Activated CD4-positive, alpha-beta T cell treated with anti-CD3 and anti-CD28 coated beads, Interleukin-2, amount 10 ng/mL, durations not matched to agents 24 days and 14 days (primary cell): ENCODE measurements around the gene ACTN1. TPM values are rescaled to one million over a fixed set of nuclear protein-coding genes. Genes with fewer than 3 reads are reported as not detected.

Experiments
- DNase-seq: peaks from one replicate; pipeline ENCODE4 v3.0.0; 2022
- H3K27ac Mint-ChIP-seq: one replicate; pipeline ENCODE4 v1.8.0; 2022; ENCODE audit warnings: mild to moderate bottlenecking, mixed read lengths
- H3K27me3 Mint-ChIP-seq: one replicate; pipeline ENCODE4 v1.8.0; 2022; ENCODE audit warnings: mixed read lengths
- H3K36me3 Mint-ChIP-seq: one replicate; pipeline ENCODE4 v1.8.0; 2022; ENCODE audit warnings: low read depth, mild to moderate bottlenecking, mixed read lengths
- H3K4me1 Mint-ChIP-seq: one replicate; pipeline ENCODE4 v1.8.0; 2021; ENCODE audit warnings: mixed read lengths
- H3K4me3 Mint-ChIP-seq: one replicate; pipeline ENCODE4 v1.8.0; 2022; ENCODE audit warnings: mild to moderate bottlenecking, moderate library complexity, mixed read lengths
- H3K9me3 Mint-ChIP-seq: one replicate; pipeline ENCODE4 v1.8.0; 2021; ENCODE audit warnings: mixed read lengths
- intact Hi-C: fragments of 100-400 bp; cut with micrococcal nuclease; formaldehyde crosslinking; loops from one replicate; pipeline ENCODE4 v1.15.1; 2023
- total RNA-seq: library from RNA; stranded (reverse); gene quantifications from 2 replicates; pipeline ENCODE4 v1.2.3, GENCODE V29; 2022

The ACTN1 gene
- total RNA-seq, 1 donor from 2014 or later: 52.6 TPM

- H3K9me3 Mint-ChIP-seq: peaks cover 27% of the 10 kb centered on the region
- H3K4me3 Mint-ChIP-seq: no peak overlapping the region
- H3K27me3 Mint-ChIP-seq: peaks cover 10% of the 10 kb centered on the region
- H3K36me3 Mint-ChIP-seq: peaks cover 8% of the 10 kb centered on the region
- H3K27ac Mint-ChIP-seq: no peak overlapping the region
- no peak for DNase-seq
- peaks cover 11% of the 10 kb centered on the region for H3K4me1 Mint-ChIP-seq
- intact Hi-C loops: no loop called here
These were observed 143.0 kb downstream of the ACTN1 start for GRCh38 chr14:68836082-68836481.

GRCh38 chr14:68834816-68835215 is 144.3 kb downstream of the ACTN1 start:
- Mint-ChIP-seq H3K9me3 (peaks cover 27% of the 10 kb centered on the region), H3K4me3 (no peak overlapping the region), H3K4me1 (peaks cover 4% of the 10 kb centered on the region), H3K27me3 (peaks cover 10% of the 10 kb centered on the region), H3K36me3 (peaks cover 8% of the 10 kb centered on the region), H3K27ac (no peak overlapping the region)
- intact Hi-C loops: no loop called here
- no peak for DNase-seq

GRCh38 chr14:68828698-68829097 is 150.4 kb downstream of the ACTN1 start:
- DNase-seq: no peak
- peaks cover 4% of the 10 kb centered on the region for H3K4me1 Mint-ChIP-seq
- H3K27me3 Mint-ChIP-seq: peaks cover 16% of the 10 kb centered on the region
- H3K9me3 Mint-ChIP-seq: peaks cover 3% of the 10 kb centered on the region
- intact Hi-C loops: no loop called here
- H3K27ac Mint-ChIP-seq: no peak overlapping the region
- H3K36me3 Mint-ChIP-seq: no peaks in the 10 kb centered on the region
- no peak overlapping the region for H3K4me3 Mint-ChIP-seq

- Mint-ChIP-seq H3K4me1 (peaks cover 19% of the 10 kb centered on the region), H3K9me3 (no peaks in the 10 kb centered on the region), H3K4me3 (no peak overlapping the region), H3K27me3 (peaks cover 10% of the 10 kb centered on the region), H3K27ac (no peak overlapping the region), H3K36me3 (no peaks in the 10 kb centered on the region)
- no peak for DNase-seq
- intact Hi-C loops: no loop called here
These were observed 153.4 kb downstream of the ACTN1 start for GRCh38 chr14:68825729-68826128.

DNA sequence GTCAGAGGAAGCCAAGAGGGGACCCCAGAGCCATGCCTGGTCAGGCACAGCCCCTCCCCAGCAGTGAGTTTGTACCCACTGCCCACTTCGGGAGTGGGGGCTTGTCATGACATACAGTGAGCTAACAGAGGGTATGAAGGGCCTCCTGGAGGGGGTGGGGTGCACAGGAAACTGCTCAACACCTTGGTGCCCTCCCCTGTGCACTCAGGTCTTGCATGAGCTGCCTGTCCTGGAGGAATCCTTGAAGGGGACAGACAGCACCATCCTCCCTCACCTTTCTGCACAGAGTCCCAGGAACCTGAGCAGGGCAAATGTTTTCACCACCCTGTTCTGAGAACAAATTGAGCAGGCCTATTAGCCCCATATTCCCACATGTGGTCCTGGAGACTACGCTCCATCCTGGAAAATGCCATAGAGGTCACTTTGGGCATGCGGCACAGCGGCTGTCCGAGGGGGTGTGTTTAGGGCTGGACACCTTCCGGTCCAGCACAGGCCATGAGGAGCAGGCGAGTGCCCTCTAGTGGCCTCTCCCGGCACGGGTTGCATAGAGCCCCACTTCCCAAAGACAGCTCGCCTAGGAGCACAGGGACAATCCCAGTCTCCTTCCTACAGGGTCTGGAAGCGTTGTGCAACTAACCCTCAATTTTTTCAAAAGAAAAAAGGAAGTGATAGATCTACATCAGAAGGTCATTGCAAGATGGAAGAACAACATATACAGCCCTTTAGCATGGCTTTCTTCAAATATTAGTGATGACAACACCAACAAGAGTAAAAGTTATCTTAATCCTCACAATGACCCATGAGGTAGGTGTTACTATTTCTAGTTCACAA is 154.4 kb downstream of the ACTN1 start:
- Mint-ChIP-seq H3K27ac (no peak overlapping the region), H3K4me3 (no peak overlapping the region), H3K4me1 (peaks cover 28% of the 10 kb centered on the region), H3K9me3 (no peaks in the 10 kb centered on the region), H3K36me3 (no peaks in the 10 kb centered on the region), H3K27me3 (peaks cover 10% of the 10 kb centered on the region)
- peak; percentile 83 for DNase-seq
- intact Hi-C loops: no loop called here

DNA sequence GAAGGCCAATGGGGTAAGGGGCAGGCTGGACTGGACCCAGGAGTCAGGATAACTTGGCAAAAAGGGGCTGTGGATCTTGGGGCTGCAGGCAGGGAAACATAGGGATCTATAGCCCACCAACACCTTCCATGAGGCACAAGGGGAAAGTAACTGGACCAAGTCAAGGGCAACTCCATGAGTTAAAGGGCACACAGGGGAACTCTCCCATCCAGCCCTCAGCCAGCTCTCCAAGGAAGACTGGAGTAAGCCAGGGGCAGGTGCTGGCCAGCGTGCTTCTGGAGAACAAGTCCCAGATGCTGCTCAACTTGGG is 154.9 kb downstream of the ACTN1 start:
- intact Hi-C loops: no loop called here
- Mint-ChIP-seq H3K27me3 (peaks cover 10% of the 10 kb centered on the region), H3K4me1 (peaks cover 33% of the 10 kb centered on the region), H3K9me3 (no peaks in the 10 kb centered on the region), H3K27ac (no peak overlapping the region), H3K36me3 (no peaks in the 10 kb centered on the region), H3K4me3 (no peak overlapping the region)
- DNase-seq: no peak

Other genes starting within 250 kb of the ACTN1 start
- gene ZFP36L1, start 186.2 kb downstream of the ACTN1 start, total RNA-seq: 106 TPM in 2 replicates
- 29.8 and 29.9 TPM in 2 replicates for gene DCAF5, start 173.8 kb upstream of the ACTN1 start, total RNA-seq
- 6.3 and 7.5 TPM in 2 replicates for gene EXD2, start 212.2 kb upstream of the ACTN1 start, total RNA-seq